HL-60 (cell line): ENCODE results near the gene RAB3C.

Experiments used
- DNase-seq, 2 experiments: peaks; one replicate each; pipeline ENCODE4 v3.0.0-alpha.2; 2010 to 2020; ENCODE audit warnings: low read depth in 1 of 2, low spot score in 1 of 2
- H3K27ac ChIP-seq: fragments of 250-450 bp; sonication (Bioruptor Pico); replicated peaks from 2 replicates; pipeline ENCODE4 v1.5.1; 2020; ENCODE audit warnings: mild to moderate bottlenecking, moderate library complexity
- H3K27me3 ChIP-seq: fragments of 250-450 bp; sonication (Bioruptor Pico); 2 replicates; pipeline ENCODE4 v1.5.1; 2021; ENCODE audit warnings: mild to moderate bottlenecking, moderate library complexity; ENCODE audit not compliant: insufficient read depth, poor library complexity, severe bottlenecking
- H3K4me3 ChIP-seq: replicated peaks from 2 replicates; pipeline ENCODE4 v1.5.1; 2011; ENCODE audit warnings: mild to moderate bottlenecking, control low read depth, low read length; ENCODE audit not compliant: insufficient read depth
- CTCF ChIP-seq: IDR thresholded peaks from one replicate; pipeline ENCODE4 v1.5.1; 2011; ENCODE audit warnings: low read length, control low read depth, inconsistent platforms; ENCODE audit not compliant: insufficient read depth
- GABPA ChIP-seq: IDR thresholded peaks from 2 replicates; pipeline ENCODE4 v1.6.1; 2012; ENCODE audit warnings: low read depth
- POLR2AphosphoS5 ChIP-seq: IDR thresholded peaks from 2 replicates; pipeline ENCODE4 v1.6.1; 2012; ENCODE audit warnings: low read depth
- REST ChIP-seq: IDR thresholded peaks from 2 replicates; pipeline ENCODE4 v1.6.1; 2012; ENCODE audit warnings: low read depth; ENCODE audit not compliant: insufficient replicate concordance
- SPI1 ChIP-seq: IDR thresholded peaks from 2 replicates; pipeline ENCODE4 v1.6.1; 2012; ENCODE audit warnings: low read depth, mild to moderate bottlenecking, borderline replicate concordance

Gene RAB3C

DNA sequence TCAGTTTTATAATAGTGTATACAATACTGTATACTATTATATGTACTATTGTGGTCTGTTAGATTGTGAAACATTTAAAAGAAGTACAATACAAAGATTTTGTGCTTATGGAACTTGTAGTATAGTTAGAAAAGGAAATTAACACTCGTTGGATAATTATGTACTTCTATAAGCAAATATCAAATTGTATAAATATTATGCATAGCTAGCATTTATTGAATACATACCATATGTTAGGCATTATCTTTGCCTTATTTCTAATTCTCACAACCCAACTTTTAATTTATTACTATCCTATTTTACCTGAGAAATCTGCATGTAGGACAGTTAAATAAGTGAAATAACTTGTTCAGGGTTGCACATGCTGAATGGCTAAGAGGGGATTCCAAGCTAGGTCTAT lies 37.5 kb downstream of the RAB3C start:
- no peak for DNase-seq
- H3K4me3 ChIP-seq: no peak overlapping the region
- no peaks in the 10 kb centered on the region for H3K27me3 ChIP-seq
- no peak overlapping the region for H3K27ac ChIP-seq
- TF ChIP-seq REST: no peak
- no peak for TF ChIP-seq GABPA
- TF ChIP-seq SPI1: no peak
- TF ChIP-seq POLR2AphosphoS5: no peak
- TF ChIP-seq CTCF: no peak

GRCh38 chr5:58622936-58623871 lies 40.3 kb downstream of the RAB3C start:
- H3K4me3 ChIP-seq: no peak overlapping the region
- DNase-seq: no peak
- no peak for TF ChIP-seq CTCF
- TF ChIP-seq REST: no peak
- no peak for TF ChIP-seq POLR2AphosphoS5
- no peak for TF ChIP-seq GABPA
- no peak for TF ChIP-seq SPI1

GRCh38 chr5:58628626-58629025 lies 45.8 kb downstream of the RAB3C start:
- Histone ChIP-seq H3K4me3 (no peak overlapping the region), H3K27ac (no peak overlapping the region), H3K27me3 (no peaks in the 10 kb centered on the region)
- TF ChIP-seq SPI1 (no peak), REST (no peak)
- no peak for DNase-seq

More at GRCh38 chr5:58622936-58623871, 40.3 kb downstream of the RAB3C start:
- Histone ChIP-seq H3K27me3 (no peaks in the 10 kb centered on the region), H3K27ac (no peak overlapping the region)
